AG09319 (cell line): ENCODE results near the gene ARHGAP15.

ENCODE experiments used
- DNase-seq: peaks from one replicate; pipeline ENCODE4 v3.0.0-alpha.2; 2010; ENCODE audit warnings: low read depth; ENCODE audit errors: extremely low read depth
- CTCF ChIP-seq: IDR thresholded peaks from 2 replicates; pipeline ENCODE4 v1.5.1; 2011; ENCODE audit warnings: low read depth, mild to moderate bottlenecking, inconsistent platforms, low read length, moderate library complexity

ARHGAP15 gene

GRCh38 chr2:143594745-143595144 is 465.5 kb downstream of the ARHGAP15 start:
- DNase-seq = no peak
- TF ChIP-seq CTCF = no peak

- no peak for DNase-seq
- no peak for TF ChIP-seq CTCF
These were observed 470.9 kb downstream of the ARHGAP15 start for GRCh38 chr2:143600116-143600515.

GRCh38 chr2:143601828-143602227 is 472.6 kb downstream of the ARHGAP15 start:
- TF ChIP-seq CTCF = no peak
- DNase-seq = no peak

DNA sequence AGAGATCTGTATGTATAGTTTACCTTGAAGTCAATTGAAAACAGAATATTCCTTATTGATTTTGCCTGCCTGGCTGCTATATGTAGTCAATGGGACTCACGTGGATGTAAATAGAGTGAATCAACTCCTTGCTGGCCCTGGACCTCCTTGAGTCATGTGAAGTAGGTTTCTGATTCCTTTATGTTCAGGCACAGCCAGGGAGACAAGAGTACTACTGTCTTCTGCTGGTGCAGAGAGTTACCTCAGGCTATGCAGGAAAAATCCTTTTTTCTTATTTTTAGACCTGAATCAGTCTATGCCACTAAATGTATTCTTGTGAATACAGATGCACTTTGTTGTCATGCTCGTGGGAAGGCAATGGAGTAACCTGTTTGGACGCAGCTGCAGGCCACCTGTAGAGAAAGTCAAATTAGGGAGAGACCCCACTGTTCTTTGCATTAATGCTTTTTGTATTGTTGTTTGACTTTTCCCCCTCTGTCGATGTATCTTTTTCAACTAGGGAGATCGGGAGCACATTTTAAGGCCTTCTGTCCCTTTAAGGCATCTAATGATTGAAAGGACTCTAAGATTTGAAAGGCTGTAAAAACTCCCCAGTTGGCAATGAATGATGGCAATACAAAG is 473.9 kb downstream of the ARHGAP15 start:
- no peak for DNase-seq
- TF ChIP-seq CTCF = no peak

DNA sequence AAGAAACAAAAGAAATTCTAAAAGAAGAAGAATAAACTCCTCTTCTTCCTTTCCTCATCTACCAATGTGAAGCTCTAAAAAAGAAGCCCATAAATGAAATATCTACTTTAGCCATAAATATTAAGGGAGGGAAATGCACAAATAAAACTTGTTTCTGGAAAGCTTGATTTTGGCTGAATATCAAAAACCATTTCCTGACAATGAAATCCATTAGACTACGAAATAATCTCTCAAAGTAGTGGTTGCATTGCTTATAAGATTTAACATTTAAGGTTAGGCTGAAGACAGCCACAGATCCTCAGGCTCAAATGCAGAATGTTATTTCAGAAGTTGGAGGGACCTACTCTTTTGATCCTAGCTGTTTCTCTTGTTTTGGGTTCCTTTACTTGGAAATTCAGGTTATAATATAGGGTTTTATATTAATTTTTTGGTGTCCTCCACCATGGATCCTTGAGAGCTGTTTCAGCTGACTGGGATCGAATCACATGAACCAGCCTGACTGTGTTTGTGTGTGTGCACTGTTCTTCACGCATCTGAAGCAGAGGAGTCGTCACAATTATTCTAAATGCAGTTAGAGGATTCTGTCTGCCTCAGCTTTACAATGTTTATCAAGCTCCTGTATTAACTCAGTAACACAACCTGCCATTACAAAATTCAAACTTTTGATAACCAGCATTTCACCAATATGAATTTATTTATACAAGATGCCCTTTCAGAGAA is 474.8 kb downstream of the ARHGAP15 start:
- no peak for DNase-seq
- TF ChIP-seq CTCF = no peak

DNA sequence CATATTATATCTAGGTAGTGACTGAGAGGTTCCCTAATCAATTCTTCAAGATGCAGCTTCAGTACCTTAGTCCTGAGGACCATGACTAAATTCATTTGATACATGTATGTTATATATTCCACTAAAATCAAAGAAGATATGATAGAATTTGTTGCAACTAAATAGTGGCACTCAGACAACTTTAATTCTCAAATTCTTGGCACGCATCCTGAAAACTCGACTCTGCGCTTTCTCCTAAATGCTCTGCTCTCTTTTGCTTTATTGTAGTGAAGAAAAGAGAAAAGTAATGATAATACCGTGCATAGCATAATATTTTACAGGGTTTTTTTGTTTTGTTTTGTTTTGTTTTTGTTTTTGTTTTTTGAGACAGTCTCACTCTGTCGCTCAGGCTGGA is 475.3 kb downstream of the ARHGAP15 start:
- no peak for DNase-seq
- no peak for TF ChIP-seq CTCF

DNA sequence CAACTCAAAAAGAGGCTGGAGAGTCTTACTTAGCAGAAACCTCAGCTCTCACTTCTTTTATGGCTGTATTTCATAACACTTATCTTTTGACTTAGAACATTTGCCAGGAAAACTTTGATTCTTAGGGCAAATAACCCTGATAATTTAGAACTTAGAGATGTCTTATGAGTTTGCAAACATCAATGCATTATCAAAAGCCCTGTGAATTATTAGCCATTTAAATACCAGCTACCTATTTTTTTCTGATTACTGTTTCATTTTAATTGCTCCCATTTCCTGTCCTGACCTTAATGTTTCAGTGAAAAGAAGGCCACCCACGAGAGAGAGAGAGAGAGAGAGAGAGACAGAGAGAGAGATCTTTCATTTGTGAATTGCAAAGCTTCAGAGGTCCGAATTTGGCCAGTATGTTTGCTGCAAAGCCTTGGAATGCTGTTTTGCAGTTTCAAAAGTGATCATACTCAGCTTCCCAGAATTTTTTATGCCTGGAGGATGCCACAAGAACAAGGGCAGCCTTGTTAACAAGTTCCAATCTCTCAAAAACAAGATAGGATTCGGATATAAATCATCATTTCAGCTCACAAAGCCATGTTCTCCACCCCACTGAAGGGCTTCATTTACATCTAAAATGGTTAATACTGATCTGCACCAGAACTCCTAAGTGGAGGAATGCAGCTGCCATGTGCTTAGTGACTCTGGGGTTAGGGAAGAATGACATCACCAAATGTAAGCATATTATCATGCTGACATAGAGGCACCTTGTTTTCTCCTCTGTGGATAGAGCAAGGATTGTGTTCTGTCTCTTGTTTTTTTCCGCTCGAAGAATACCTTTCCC is 478.2 kb downstream of the ARHGAP15 start:
- DNase-seq = no peak

More for the DNA sequence above, 478.2 kb downstream of the ARHGAP15 start:
- TF ChIP-seq CTCF = no peak
